H1 (cell line): ENCODE data around the gene SH3RF3. TPM values are rescaled to one million over a fixed set of nuclear protein-coding genes. Genes with fewer than 3 reads are reported as not detected.

Experiments
- CTCF ChIA-PET: fragments of 300-600 bp; sonication (Branson Sonifier 250); formaldehyde crosslinking; loops from one replicate; lab custom pipeline; 2021; ENCODE audit not compliant: partially characterized antibody; lab: Charles Lee
- POLR2A ChIA-PET: fragments of 300-600 bp; sonication (Branson Sonifier 250); formaldehyde crosslinking; loops from one replicate; lab custom pipeline; 2021; ENCODE audit warnings: inconsistent platforms; ENCODE audit not compliant: partially characterized antibody; lab: Charles Lee
- DNase-seq, 2 experiments: peaks; one replicate each; pipeline versions ENCODE4 v3.0.0 to v3.0.0-alpha.2; 2010 to 2022; ENCODE audit warnings: low spot score in 2 of 2, low read depth in 1 of 2, mixed read lengths in 1 of 2
- FAIRE-seq: peaks from 2 replicates; lab custom pipeline; 2011; peaks lifted over from hg19 to GRCh38; lab: Jason Lieb, UNC
- H2AFZ ChIP-seq: 2 replicates; pipeline ENCODE4 v1.8.1; 2012; ENCODE audit warnings: low read length, inconsistent platforms
- H2AK5ac ChIP-seq: 2 replicates; pipeline ENCODE4 v1.6.1; 2013; ENCODE audit warnings: low read depth, low read length
- H2BK120ac ChIP-seq: replicated peaks from 2 replicates; pipeline ENCODE3; 2013; ENCODE audit warnings: low read depth, low read length, inconsistent platforms
- H2BK12ac ChIP-seq: 2 replicates; pipeline ENCODE4 v1.6.1; 2013; ENCODE audit warnings: low read depth, low read length
- H2BK15ac ChIP-seq: 2 replicates; pipeline ENCODE4 v1.6.1; 2013; ENCODE audit warnings: low read length
- H2BK20ac ChIP-seq: 2 replicates; pipeline ENCODE4 v1.6.1; 2013; ENCODE audit warnings: low read length
- H2BK5ac ChIP-seq: 2 replicates; pipeline ENCODE4 v1.6.1; 2013; ENCODE audit warnings: low read depth, low read length
- H3K14ac ChIP-seq: 2 replicates; pipeline ENCODE4 v1.6.1; 2013; ENCODE audit warnings: inconsistent platforms; ENCODE audit not compliant: insufficient read length
- H3K18ac ChIP-seq: 2 replicates; pipeline ENCODE4 v1.6.1; 2013; ENCODE audit warnings: low read length; ENCODE audit errors: extremely low read depth
- H3K23ac ChIP-seq: 2 replicates; pipeline ENCODE4 v1.6.1; 2013; ENCODE audit warnings: inconsistent platforms; ENCODE audit not compliant: insufficient read length
- H3K23me2 ChIP-seq: 2 replicates; pipeline ENCODE4 v1.6.1; 2013; ENCODE audit warnings: low read depth, low read length
- H3K27ac ChIP-seq: 2 replicates; pipeline ENCODE4 v1.6.1; 2011; ENCODE audit warnings: low read depth, low read length, inconsistent platforms
- H3K27me3 ChIP-seq, 4 experiments: replicated peaks in 1 of 4; 1 replicate in 1 of 4; 2 replicates in 3 of 4; pipeline versions ENCODE4 v1.6.1 to v1.8.1; 2011 to 2013; ENCODE audit warnings: low read length in 3 of 4, mild to moderate bottlenecking in 3 of 4, inconsistent platforms in 2 of 4, mixed read lengths in 2 of 4, moderate library complexity in 1 of 4; ENCODE audit not compliant: control insufficient read depth in 3 of 4, insufficient read depth in 3 of 4; ENCODE audit errors: extremely low read depth in 1 of 4
- H3K36me3 ChIP-seq, 4 experiments: 2 replicates each; pipeline versions ENCODE4 v1.6.1 to v1.8.1; 2011 to 2013; ENCODE audit warnings: mild to moderate bottlenecking in 4 of 4, low read length in 3 of 4, moderate library complexity in 2 of 4, control low read depth in 1 of 4, inconsistent platforms in 1 of 4; ENCODE audit not compliant: insufficient read depth in 4 of 4, control insufficient read depth in 2 of 4
- H3K4ac ChIP-seq: replicated peaks from 2 replicates; pipeline ENCODE3; 2013; ENCODE audit warnings: low read length, low read depth, mixed read lengths, inconsistent platforms; ENCODE audit not compliant: insufficient read length
- H3K4me1 ChIP-seq, 4 experiments: replicated peaks in 1 of 4; 1 replicate in 1 of 4; 2 replicates in 3 of 4; pipeline versions ENCODE4 v1.6.1 to v1.8.1; 2011 to 2013; ENCODE audit warnings: low read length in 3 of 4, inconsistent platforms in 2 of 4, mixed read lengths in 1 of 4; ENCODE audit not compliant: insufficient read depth in 4 of 4, control insufficient read depth in 3 of 4
- H3K4me2 ChIP-seq, 2 experiments: 2 replicates each; pipeline versions ENCODE4 v1.6.1 to v1.8.1; 2011 to 2013; ENCODE audit warnings: low read depth in 2 of 2, low read length in 2 of 2, control low read depth in 1 of 2, inconsistent platforms in 1 of 2, mild to moderate bottlenecking in 1 of 2; ENCODE audit not compliant: insufficient read depth in 1 of 2
- H3K4me3 ChIP-seq, 4 experiments: fragments of 200-600, 300-600 bp in 1 of 4; sonication (generic), shearing (Covaris generic), sonication (Bioruptor Twin) in 1 of 4; 2 replicates each; pipeline versions ENCODE4 v1.5.1 to v1.8.1; 2011 to 2016; ENCODE audit warnings: low read length in 4 of 4, low read depth in 3 of 4, control low read depth in 2 of 4, inconsistent platforms in 2 of 4, mild to moderate bottlenecking in 2 of 4, mixed read lengths in 1 of 4, moderate library complexity in 1 of 4; ENCODE audit not compliant: insufficient read depth in 2 of 4; ENCODE audit errors: extremely low read depth in 1 of 4
- H3K56ac ChIP-seq: replicated peaks from 2 replicates; pipeline ENCODE3; 2013; ENCODE audit warnings: low read depth, mild to moderate bottlenecking, mixed read lengths, low read length, inconsistent platforms; ENCODE audit not compliant: insufficient read length
- H3K79me1 ChIP-seq: 2 replicates; pipeline ENCODE4 v1.6.1; 2013; ENCODE audit warnings: low read depth, low read length, control low read depth
- H3K79me2 ChIP-seq, 2 experiments: 2 replicates each; pipeline versions ENCODE4 v1.6.1 to v1.8.1; 2012 to 2013; ENCODE audit warnings: low read length in 2 of 2, mild to moderate bottlenecking in 2 of 2, inconsistent platforms in 1 of 2; ENCODE audit not compliant: insufficient read depth in 2 of 2, control insufficient read depth in 1 of 2
- H3K9ac ChIP-seq, 4 experiments: replicated peaks in 1 of 4; 1 replicate in 1 of 4; 2 replicates in 3 of 4; pipeline versions ENCODE4 v1.6.1 to v1.8.1; 2011 to 2013; ENCODE audit warnings: low read depth in 3 of 4, low read length in 3 of 4, control low read depth in 2 of 4, mild to moderate bottlenecking in 2 of 4, moderate library complexity in 2 of 4, inconsistent platforms in 1 of 4; ENCODE audit errors: extremely low read depth in 1 of 4
- H3K9me3 ChIP-seq, 2 experiments: 2 replicates each; pipeline versions ENCODE4 v1.6.1 to v1.8.1; 2012 to 2013; ENCODE audit warnings: mild to moderate bottlenecking in 2 of 2, moderate library complexity in 2 of 2, control low read depth in 1 of 2, inconsistent platforms in 1 of 2, low read depth in 1 of 2, low read length in 1 of 2, mixed read lengths in 1 of 2; ENCODE audit not compliant: insufficient read depth in 2 of 2
- H4K20me1 ChIP-seq, 2 experiments: replicated peaks in 1 of 2; 2 replicates each; pipeline versions ENCODE3 to v1.8.1; 2011 to 2013; ENCODE audit warnings: inconsistent platforms in 2 of 2, low read length in 2 of 2, mild to moderate bottlenecking in 1 of 2; ENCODE audit not compliant: insufficient read depth in 2 of 2, control insufficient read depth in 1 of 2
- H4K5ac ChIP-seq: 2 replicates; pipeline ENCODE4 v1.6.1; 2013; ENCODE audit warnings: low read length, low read depth, mixed read lengths, inconsistent platforms; ENCODE audit not compliant: insufficient read length
- H4K8ac ChIP-seq: 2 replicates; pipeline ENCODE4 v1.8.0; 2013; ENCODE audit warnings: mild to moderate bottlenecking, moderate library complexity, low read length, inconsistent platforms; ENCODE audit not compliant: insufficient read depth; ENCODE audit errors: extremely low read depth
- H4K91ac ChIP-seq: replicated peaks from 2 replicates; pipeline ENCODE3; 2013; ENCODE audit warnings: low read length, mixed read lengths, inconsistent platforms; ENCODE audit not compliant: insufficient read length
- GABPA ChIP-seq: IDR thresholded peaks from 2 replicates; pipeline ENCODE4 v1.6.1; 2011; ENCODE audit warnings: mild to moderate bottlenecking, low read length, moderate library complexity, borderline replicate concordance; ENCODE audit not compliant: insufficient read depth
- MAFK ChIP-seq: IDR thresholded peaks from 2 replicates; pipeline ENCODE4 v1.6.1; 2012; ENCODE audit warnings: low read depth, mild to moderate bottlenecking, improper control_type of control experiment, low read length
- PHF8 ChIP-seq: fragments of 200-600 bp; sonication (generic); conservative IDR thresholded peaks from 2 replicates; pipeline ENCODE4 v1.7.1; 2012; ENCODE audit warnings: low read depth, mild to moderate bottlenecking, inconsistent platforms, low read length, moderate library complexity
- SIRT6 ChIP-seq: IDR thresholded peaks from one replicate; pipeline ENCODE4 v1.7.1; 2012; ENCODE audit warnings: low read length, inconsistent platforms
- WGBS, 2 experiments: shearing (Covaris generic) in 1 of 2; methylation state at CpG; one replicate each; pipeline versions ENCODE4 v1.1.6 to v1.1.7; 2013 to 2015; ENCODE audit warnings: low lambda C conversion rate in 2 of 2, mixed read lengths in 2 of 2, inconsistent platforms in 1 of 2, low coverage in 1 of 2, missing lambda C conversion rate in 1 of 2; ENCODE audit not compliant: insufficient replicate concordance in 2 of 2, insufficient coverage in 1 of 2, insufficient read length in 1 of 2; ENCODE audit errors: extremely low coverage in 1 of 2, missing lambda C conversion rate in 1 of 2; 5-methylcytosine and 5-hydroxymethylcytosine counted together
- polyA plus RNA-seq, 7 experiments: library from polyadenylated mRNA; depleted of rRNA in 3 of 7; stranded (reverse) in 5 of 7; unstranded in 2 of 7; fragments of >200 nt in 5 of 7; fragments of 200-250 nt in 2 of 7; gene quantifications; 1 replicate in 5 of 7; 2 replicates in 1 of 7; 4 replicates in 1 of 7; pipeline versions ENCODE4 v1.2.1 to v1.2.3, GENCODE V29; 2011 to 2013; ENCODE audit warnings: missing spikeins in 2 of 7, mixed read lengths in 2 of 7
- total RNA-seq: library from RNA; stranded (reverse); fragmentation: NEBNext Ultra II Directional; extraction: Animal tissue kit (Norgen Biotek cat#: 25700); gene quantifications from 2 replicates; pipeline ENCODE4 v1.2.1, GENCODE V29; 2021

SH3RF3 gene
- total and polyA plus RNA-seq, 2 of the 8 experiments (the other 6 are each of a cell fraction or from before 2014, with no cell fraction given) = 0.11 to 0.65 TPM

- Histone ChIP-seq H3K56ac (no peak overlapping the region), H3K4me1 (no peaks in the 10 kb centered on the region), H3K4ac (no peak overlapping the region), H4K8ac (no peak overlapping the region), H2BK5ac (no peak overlapping the region), H2AK5ac (no peak overlapping the region), H3K4me3 (no peak overlapping the region), H3K79me2 (no peaks in the 10 kb centered on the region), H4K5ac (no peak overlapping the region), H2BK20ac (no peak overlapping the region), H3K27ac (no peak overlapping the region), H3K4me2 (no peak overlapping the region), H3K18ac (no peak overlapping the region), H2BK12ac (no peak overlapping the region), H3K79me1 (no peaks in the 10 kb centered on the region), H4K91ac (no peak overlapping the region), H2BK15ac (no peak overlapping the region), H3K23me2 (no peaks in the 10 kb centered on the region), H2AFZ (no peak overlapping the region), H3K9ac (no peak overlapping the region), H4K20me1 (no peaks in the 10 kb centered on the region), H3K36me3 (no peaks in the 10 kb centered on the region), H3K9me3 (no peaks in the 10 kb centered on the region), H3K14ac (no peak overlapping the region), H2BK120ac (no peak overlapping the region), H3K27me3 (no peaks in the 10 kb centered on the region), H3K23ac (no peak overlapping the region)
- 80% methylated on average over 1 of the region's 1 CpG; no CpG with 5 or more reads in 1 of the 2 experiments for WGBS, 2 experiments
- no peak for TF ChIP-seq GABPA
- no peak for TF ChIP-seq MAFK
- TF ChIP-seq PHF8 = no peak
- TF ChIP-seq SIRT6 = no peak
- ChIA-PET POLR2A (no interaction called here), CTCF (interaction anchor here (0.8 to 2.2 kb wide), 5 partner anchors 13 to 336 kb away, joined by 3 to 6 read pairs (median 4); no protein-coding TSS in a partner anchor)
- no peak for DNase-seq
- FAIRE-seq = no peak
Measured at GRCh38 chr2:109458512-109458911, 329.5 kb downstream of the SH3RF3 start.
